HepG2 (cell line): Measurements from ENCODE around the gene STUM. TPM values are rescaled to one million over a fixed set of nuclear protein-coding genes. Genes with fewer than 3 reads are reported as not detected.

Source experiments
- ATAC-seq: fragments of 200-7000 bp; cut with Tn5 transposase; 3 replicates; pipeline ENCODE4 v1.9.1; 2020; ENCODE audit warnings: mild to moderate bottlenecking, moderate library complexity
- BruUV-seq: library from RNA; stranded (reverse); fragments of 400-500 nt; replicated peaks from 2 replicates; lab custom pipeline; 2021; lab: Mats Ljungman, UMichigan
- CTCF ChIA-PET: fragments of 300-600 bp; formaldehyde crosslinking; extraction: SDS; loops from one replicate; lab custom pipeline; 2021; ENCODE audit warnings: low total read pairs, inconsistent platforms, low intra/inter-chr PET ratio; lab: Yijun Ruan, JAX
- POLR2A ChIA-PET: fragments of 350-600 bp; sonication (Branson Sonifier 250); formaldehyde crosslinking; loops from one replicate; lab custom pipeline; 2020; ENCODE audit warnings: antibody characterized with exemption, inconsistent platforms; lab: Yijun Ruan, JAX
- DNase-seq: peaks from one replicate; pipeline ENCODE4 v3.0.0-alpha.2; 2015; ENCODE audit warnings: low spot score
- FAIRE-seq: peaks from 3 replicates; lab custom pipeline; 2011; peaks lifted over from hg19 to GRCh38; lab: Jason Lieb, UNC
- H2AFZ ChIP-seq: one replicate; pipeline ENCODE4 v1.6.1; 2011; ENCODE audit warnings: low read length, inconsistent platforms
- H3K27ac ChIP-seq: fragments of 300-600 bp; 3 replicates; pipeline ENCODE4 v1.8.0; 2011; ENCODE audit warnings: mixed run types, mild to moderate bottlenecking, mixed read lengths, low read length, inconsistent platforms; ENCODE audit not compliant: insufficient read depth; ENCODE audit errors: extremely low read length
- H3K27me3 ChIP-seq, 2 experiments: fragments of 200-600 bp in 1 of 2; 2 replicates in 1 of 2; 3 replicates in 1 of 2; pipeline versions ENCODE4 v1.6.0 to v1.8.0; 2011; ENCODE audit warnings: low read length in 2 of 2, mild to moderate bottlenecking in 2 of 2, moderate library complexity in 2 of 2, inconsistent platforms in 1 of 2; ENCODE audit not compliant: insufficient read depth in 2 of 2, control insufficient read depth in 1 of 2
- H3K36me3 ChIP-seq, 2 experiments: fragments of 200-600 bp in 1 of 2; replicated peaks in 1 of 2; 2 replicates in 1 of 2; 3 replicates in 1 of 2; pipeline versions ENCODE4 v1.5.1 to v1.8.0; 2011; ENCODE audit warnings: low read length in 2 of 2, inconsistent platforms in 1 of 2; ENCODE audit not compliant: insufficient read depth in 2 of 2, control insufficient read depth in 1 of 2
- H3K4me1 ChIP-seq: 2 replicates; pipeline ENCODE4 v1.5.1; 2012; ENCODE audit warnings: low read length, inconsistent platforms; ENCODE audit not compliant: insufficient read depth
- H3K4me2 ChIP-seq: 2 replicates; pipeline ENCODE4 v1.6.0; 2011; ENCODE audit warnings: low read depth, low read length, inconsistent platforms
- H3K4me3 ChIP-seq, 3 experiments: fragments of 200-600 bp in 1 of 3; sonication (generic), shearing (Covaris generic) in 1 of 3; replicated peaks in 1 of 3; 2 replicates each; pipeline ENCODE4 v1.5.1; 2011 to 2016; ENCODE audit warnings: low read length in 3 of 3, inconsistent platforms in 2 of 3, low read depth in 2 of 3, mild to moderate bottlenecking in 2 of 3, control low read depth in 1 of 3, mixed read lengths in 1 of 3; ENCODE audit not compliant: insufficient read depth in 1 of 3
- H3K79me2 ChIP-seq: one replicate; pipeline ENCODE4 v1.6.1; 2011; ENCODE audit warnings: low read length, inconsistent platforms; ENCODE audit not compliant: insufficient read depth
- H3K9ac ChIP-seq: 2 replicates; pipeline ENCODE4 v1.6.0; 2011; ENCODE audit warnings: mild to moderate bottlenecking, low read depth, low read length, inconsistent platforms; ENCODE audit not compliant: insufficient read depth
- H3K9me3 ChIP-seq: 2 replicates; pipeline ENCODE4 v1.5.1; 2012; ENCODE audit warnings: mild to moderate bottlenecking, low read length
- H4K20me1 ChIP-seq: 2 replicates; pipeline ENCODE4 v1.6.0; 2011; ENCODE audit warnings: inconsistent platforms, mild to moderate bottlenecking, low read length, moderate library complexity; ENCODE audit not compliant: insufficient read depth
- BCL6 ChIP-seq: IDR thresholded peaks from 2 replicates; pipeline ENCODE4 v1.6.1; 2016; ENCODE audit warnings: missing genetic modification reagents, missing compliant biosample characterization
- KAT2B ChIP-seq: fragments of 150-350 bp; IDR thresholded peaks from 2 replicates; pipeline ENCODE4 v1.6.1; 2014; ENCODE audit warnings: low read depth, low read length, borderline replicate concordance
- KDM3A ChIP-seq: IDR thresholded peaks from 2 replicates; pipeline ENCODE4 v1.6.1; 2018; ENCODE audit warnings: low read depth, missing compliant biosample characterization
- MAFF ChIP-seq: IDR thresholded peaks from 2 replicates; pipeline ENCODE4 v1.6.1; 2011; ENCODE audit warnings: low read depth, low read length, improper control_type of control experiment
- REXO4 ChIP-seq: sonication (generic); formaldehyde crosslinking; IDR thresholded peaks from 2 replicates; pipeline ENCODE4 v1.8.0; 2022; ENCODE audit warnings: missing genetic modification reagents, mild to moderate bottlenecking, borderline replicate concordance
- SKI ChIP-seq: fragments of 450-650 bp; IDR thresholded peaks from one replicate; pipeline ENCODE4 v1.6.1; 2018; ENCODE audit warnings: mild to moderate bottlenecking; ENCODE audit not compliant: partially characterized antibody
- ZC3H4 ChIP-seq: sonication (generic); formaldehyde crosslinking; IDR thresholded peaks from 2 replicates; pipeline ENCODE4 v1.4.0; 2020; ENCODE audit warnings: missing genetic modification reagents, borderline replicate concordance
- ZNF33B ChIP-seq: sonication (generic); formaldehyde crosslinking; IDR thresholded peaks from 2 replicates; pipeline ENCODE4 v1.5.1; 2020; ENCODE audit warnings: mild to moderate bottlenecking, missing genetic modification reagents
- ZNF432 ChIP-seq: sonication (generic); formaldehyde crosslinking; IDR thresholded peaks from 2 replicates; pipeline ENCODE4 v1.5.0; 2020; ENCODE audit warnings: missing genetic modification reagents, mild to moderate bottlenecking, borderline replicate concordance
- WGBS: methylation state at CpG from one replicate; pipeline ENCODE4 v1.1.6; 2017; ENCODE audit warnings: low lambda C conversion rate; 5-methylcytosine and 5-hydroxymethylcytosine counted together
- in situ Hi-C: cut with HindIII; loops from 2 replicates; pipeline ENCODE4 v1.10.0; 2017; ENCODE audit warnings: low pct_unique_long_range_greater_than_20kb; ENCODE audit not compliant: extremely low pct_ligation_motif_present
- intact Hi-C: fragments of 100-400 bp; cut with micrococcal nuclease; formaldehyde crosslinking; loops from one replicate; pipeline ENCODE4 v1.10.0; 2022; ENCODE audit not compliant: unreplicated experiment
- polyA plus RNA-seq, 8 experiments: library from polyadenylated mRNA; depleted of rRNA in 3 of 8; stranded (reverse) in 7 of 8; unstranded in 1 of 8; fragments of >200 nt; fragmentation: Illumina TruSeq in 4 of 8; extraction: Trizol in 4 of 8; gene quantifications; 2 replicates each; pipeline versions ENCODE4 v1.2.1 to v1.2.3, GENCODE V29; 2011 to 2016; ENCODE audit warnings: low read depth in 4 of 8, missing spikeins in 1 of 8, mixed read lengths in 1 of 8; ENCODE audit not compliant: insufficient read depth in 1 of 8
- total RNA-seq, 5 experiments: library from RNA; depleted of rRNA; stranded (reverse); fragments of >200 nt; fragmentation: Illumina TruSeq; extraction: Trizol; gene quantifications; 2 replicates each; pipeline ENCODE4 v1.2.3, GENCODE V29; 2016; ENCODE audit warnings: low read depth in 1 of 5
- TF ChIP-seq, protein P1 (sequence below): sonication (generic); formaldehyde crosslinking; IDR thresholded peaks from 2 replicates; pipeline ENCODE4 v1.5.0; 2020; ENCODE audit warnings: missing genetic modification reagents
- TF ChIP-seq, protein P2 (sequence below): sonication (generic); formaldehyde crosslinking; IDR thresholded peaks from 2 replicates; pipeline ENCODE4 v1.8.1; 2023; ENCODE audit warnings: mild to moderate bottlenecking, moderate library complexity, missing genetic modification reagents
- TF ChIP-seq, protein P3 (sequence below): sonication (generic); formaldehyde crosslinking; IDR thresholded peaks from 2 replicates; pipeline ENCODE4 v1.4.0; 2020; ENCODE audit warnings: missing genetic modification reagents, borderline replicate concordance

The STUM gene
- total and polyA plus RNA-seq, 2 of the 13 experiments (the other 11 are each of a cell fraction or from before 2014, with no cell fraction given), result not detected

DNA sequence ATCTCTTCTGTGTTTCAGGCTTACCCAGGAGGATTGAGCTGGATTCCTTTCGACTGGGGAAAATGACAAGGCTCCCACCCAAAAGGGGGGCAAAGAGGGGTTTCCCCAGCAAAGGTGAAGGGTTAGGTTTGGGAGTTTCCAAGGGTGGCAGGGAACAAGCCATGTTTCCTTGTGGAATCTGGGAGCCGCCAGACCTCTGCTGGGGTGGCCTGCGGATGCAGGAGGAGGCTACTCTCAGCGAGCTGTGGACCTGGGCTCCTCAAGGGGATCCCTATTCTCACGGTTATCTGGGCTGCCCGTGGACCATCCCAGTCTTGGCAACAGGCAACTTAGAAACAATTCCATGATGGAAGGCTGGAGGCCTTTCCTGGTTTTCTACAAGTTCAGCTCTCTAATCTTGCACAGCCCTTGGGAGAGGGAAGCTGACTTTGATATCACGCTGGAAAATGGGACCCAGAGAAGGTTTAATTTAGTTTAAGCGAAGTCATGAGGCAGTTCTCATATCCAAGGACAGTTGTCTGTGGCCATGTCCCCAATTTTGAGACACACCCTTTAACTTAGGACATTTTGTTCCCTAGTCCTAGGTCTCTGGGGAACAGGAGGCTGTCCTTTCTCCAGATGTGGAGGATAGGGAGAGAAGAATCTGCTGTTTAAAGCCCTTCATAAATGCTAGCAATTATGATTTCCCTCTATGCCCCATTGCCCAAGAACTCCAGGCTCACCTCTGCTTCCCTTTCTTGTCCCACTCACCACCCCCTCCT is 24.7 kb upstream of the STUM start:
- ChIA-PET POLR2A (no interaction called here), CTCF (no interaction called here)
- WGBS, result 8% methylated on average over 4 of the region's 8 CpGs
- no peak for FAIRE-seq
- Histone ChIP-seq H3K9ac (no peak overlapping the region), H3K4me2 (no peak overlapping the region), H3K36me3 (no peaks in the 10 kb centered on the region), H3K4me3 (no peak overlapping the region), H3K4me1 (no peaks in the 10 kb centered on the region), H3K9me3 (no peaks in the 10 kb centered on the region), H3K27ac (no peak overlapping the region), H3K27me3 (peaks cover 0 to 10% of the 10 kb centered on the region in 2 experiments; a peak in 2 of 5 replicates), H2AFZ (no peak overlapping the region), H4K20me1 (no peaks in the 10 kb centered on the region), H3K79me2 (no peaks in the 10 kb centered on the region)
- TF ChIP-seq ZNF33B, result no peak
- TF ChIP-seq, protein P1, sequence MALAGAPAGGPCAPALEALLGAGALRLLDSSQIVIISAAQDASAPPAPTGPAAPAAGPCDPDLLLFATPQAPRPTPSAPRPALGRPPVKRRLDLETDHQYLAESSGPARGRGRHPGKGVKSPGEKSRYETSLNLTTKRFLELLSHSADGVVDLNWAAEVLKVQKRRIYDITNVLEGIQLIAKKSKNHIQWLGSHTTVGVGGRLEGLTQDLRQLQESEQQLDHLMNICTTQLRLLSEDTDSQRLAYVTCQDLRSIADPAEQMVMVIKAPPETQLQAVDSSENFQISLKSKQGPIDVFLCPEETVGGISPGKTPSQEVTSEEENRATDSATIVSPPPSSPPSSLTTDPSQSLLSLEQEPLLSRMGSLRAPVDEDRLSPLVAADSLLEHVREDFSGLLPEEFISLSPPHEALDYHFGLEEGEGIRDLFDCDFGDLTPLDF, result no peak
- TF ChIP-seq KAT2B, result no peak
- no peak for TF ChIP-seq KDM3A (CRISPR knock-in tag)
- no peak for TF ChIP-seq BCL6 (CRISPR knock-in tag)
- TF ChIP-seq SKI, result no peak
- TF ChIP-seq REXO4 (CRISPR knock-in tag), result no peak
- TF ChIP-seq MAFF, result no peak
- TF ChIP-seq, protein P2, sequence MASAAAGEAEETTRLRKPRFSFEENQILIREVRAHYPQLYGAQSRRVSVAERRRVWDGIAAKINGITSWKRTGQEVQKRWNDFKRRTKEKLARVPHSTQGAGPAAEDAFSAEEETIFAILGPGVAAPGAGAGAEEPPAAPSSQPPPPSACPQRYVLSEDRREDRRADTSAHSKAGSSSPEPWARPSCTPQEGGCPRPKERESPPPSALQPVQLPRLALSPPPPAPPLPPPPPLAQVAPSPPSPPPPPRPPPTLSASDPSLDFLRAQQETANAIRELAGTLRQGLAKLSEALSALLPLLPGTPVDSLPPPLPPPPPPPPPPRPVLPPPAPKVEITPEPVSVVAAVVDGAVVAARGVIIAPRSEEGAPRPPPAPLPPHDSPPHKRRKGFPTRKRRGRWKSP (CRISPR knock-in tag), result no peak
- no peak for TF ChIP-seq ZNF432 (CRISPR knock-in tag)
- no peak for TF ChIP-seq ZC3H4 (CRISPR knock-in tag)
- TF ChIP-seq, protein P3, sequence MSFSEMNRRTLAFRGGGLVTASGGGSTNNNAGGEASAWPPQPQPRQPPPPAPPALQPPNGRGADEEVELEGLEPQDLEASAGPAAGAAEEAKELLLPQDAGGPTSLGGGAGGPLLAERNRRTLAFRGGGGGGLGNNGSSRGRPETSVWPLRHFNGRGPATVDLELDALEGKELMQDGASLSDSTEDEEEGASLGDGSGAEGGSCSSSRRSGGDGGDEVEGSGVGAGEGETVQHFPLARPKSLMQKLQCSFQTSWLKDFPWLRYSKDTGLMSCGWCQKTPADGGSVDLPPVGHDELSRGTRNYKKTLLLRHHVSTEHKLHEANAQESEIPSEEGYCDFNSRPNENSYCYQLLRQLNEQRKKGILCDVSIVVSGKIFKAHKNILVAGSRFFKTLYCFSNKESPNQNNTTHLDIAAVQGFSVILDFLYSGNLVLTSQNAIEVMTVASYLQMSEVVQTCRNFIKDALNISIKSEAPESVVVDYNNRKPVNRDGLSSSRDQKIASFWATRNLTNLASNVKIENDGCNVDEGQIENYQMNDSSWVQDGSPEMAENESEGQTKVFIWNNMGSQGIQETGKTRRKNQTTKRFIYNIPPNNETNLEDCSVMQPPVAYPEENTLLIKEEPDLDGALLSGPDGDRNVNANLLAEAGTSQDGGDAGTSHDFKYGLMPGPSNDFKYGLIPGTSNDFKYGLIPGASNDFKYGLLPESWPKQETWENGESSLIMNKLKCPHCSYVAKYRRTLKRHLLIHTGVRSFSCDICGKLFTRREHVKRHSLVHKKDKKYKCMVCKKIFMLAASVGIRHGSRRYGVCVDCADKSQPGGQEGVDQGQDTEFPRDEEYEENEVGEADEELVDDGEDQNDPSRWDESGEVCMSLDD (CRISPR knock-in tag), result no peak
- no peak for ATAC-seq
- in situ Hi-C loops (no loop called here), intact Hi-C loops (no loop called here)
- BruUV-seq, result no TSS peak
- no peak for DNase-seq
